AG20443 (cell line): ENCODE data around the gene MORN4.

Source experiments
- DNase-seq: peaks from one replicate; pipeline ENCODE4 v3.0.0; 2012; ENCODE audit warnings: low spot score, mixed read lengths

The MORN4 gene

GRCh38 chr10:97573021-97573420 lies 60.3 kb downstream of the MORN4 start:
- no peak for DNase-seq

DNA sequence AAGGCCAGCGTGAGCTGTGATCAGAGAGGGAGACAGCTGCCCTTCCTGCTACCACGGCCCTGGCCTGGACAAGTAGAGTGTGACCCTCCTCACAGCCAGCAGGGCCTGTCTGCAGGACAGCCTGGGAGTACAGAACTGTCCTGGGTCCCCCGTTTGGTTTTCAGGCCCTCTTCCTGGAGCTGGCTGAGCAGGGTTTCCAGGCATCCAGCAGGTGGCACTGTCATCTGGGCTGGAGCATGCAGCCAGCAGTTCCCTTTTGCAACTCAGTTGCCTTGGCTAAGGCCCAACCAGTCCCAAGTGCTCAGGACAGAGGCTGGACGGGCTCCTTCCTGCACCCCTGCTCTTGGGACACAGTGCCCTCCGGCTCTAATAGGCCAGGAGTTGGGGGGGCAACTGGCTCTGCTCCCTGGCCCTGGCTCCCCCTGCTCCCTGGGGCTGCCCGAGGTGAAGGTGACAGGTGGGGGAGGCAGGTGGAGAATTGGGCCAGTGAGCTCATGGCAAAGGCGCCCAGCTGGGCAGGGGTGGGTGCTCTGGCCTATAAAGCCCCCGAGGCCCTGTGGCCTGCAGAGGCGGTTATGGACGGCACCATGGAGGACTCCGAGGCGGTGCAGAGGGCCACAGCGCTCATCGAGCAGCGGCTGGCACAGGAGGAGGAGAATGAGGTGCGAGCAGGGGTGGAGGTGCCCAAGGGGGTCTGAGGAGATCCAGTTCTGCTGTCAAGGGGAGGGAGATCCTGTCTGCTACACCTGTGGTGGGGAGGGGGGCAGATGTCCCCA lies 60.9 kb downstream of the MORN4 start, which contains the start of gene ANKRD2:
Gene ANKRD2 (plus strand): TSS at position 566 of the 776 bp plus-strand sequence. CDS start 10 bp downstream, at position 576.
- peak; percentile 87 for DNase-seq

DNA sequence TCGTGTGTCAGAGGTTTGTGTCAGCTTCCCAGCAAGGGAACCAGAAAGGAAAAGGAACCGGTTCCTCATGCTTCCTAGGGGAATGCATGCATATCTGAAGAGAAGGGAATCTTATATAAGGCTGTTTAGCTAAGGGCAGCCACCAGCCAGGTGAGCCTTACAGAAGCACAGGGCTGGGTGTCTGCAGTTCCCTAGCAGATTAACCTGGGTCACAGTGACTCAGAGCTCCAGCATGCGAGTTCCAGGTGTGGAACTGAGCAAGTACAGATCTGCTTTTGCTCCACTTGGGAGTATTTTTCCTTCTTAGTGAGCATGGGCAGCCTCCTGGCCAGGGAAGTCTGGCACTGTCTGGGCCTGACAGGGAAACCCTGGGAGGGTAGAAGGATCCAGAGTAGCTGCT lies 61.7 kb downstream of the MORN4 start:
- no peak for DNase-seq

DNA sequence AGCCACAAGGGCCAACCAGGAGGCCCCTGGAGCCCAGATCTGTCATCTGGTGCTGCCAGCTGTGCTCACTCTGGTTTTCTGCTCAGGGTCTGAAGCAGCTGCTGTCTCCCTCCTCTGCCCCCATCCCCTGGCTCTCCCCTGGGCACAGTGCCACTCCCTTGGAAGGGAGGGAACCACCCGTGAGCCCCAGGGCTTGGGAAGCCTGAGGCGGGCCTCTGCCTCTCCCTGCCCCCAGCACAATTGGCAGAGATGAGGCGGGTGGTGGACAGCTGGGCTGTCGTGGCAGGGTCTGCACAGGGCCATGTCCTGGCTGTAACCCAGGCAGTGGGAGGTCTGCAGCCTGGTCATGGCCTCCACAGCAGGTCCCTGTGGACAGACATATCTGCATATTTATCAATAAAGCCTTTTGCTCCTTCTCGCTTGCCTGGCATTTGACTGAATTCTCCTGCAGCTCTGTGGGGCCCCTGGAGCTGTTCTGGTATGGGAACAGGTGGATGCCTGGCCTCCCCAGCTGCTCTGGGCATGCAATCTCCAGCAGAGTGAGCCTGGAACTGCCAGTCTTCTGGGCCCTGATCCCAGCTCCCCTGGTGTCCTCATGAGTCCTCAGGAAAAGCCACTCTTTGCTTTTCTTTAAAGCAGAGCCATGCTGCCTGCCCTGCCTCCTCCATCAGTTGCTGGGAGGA lies 62.4 kb downstream of the MORN4 start:
- no peak for DNase-seq

GRCh38 chr10:97570146-97570788 lies 63.0 kb downstream of the MORN4 start:
- DNase-seq: no peak

DNA sequence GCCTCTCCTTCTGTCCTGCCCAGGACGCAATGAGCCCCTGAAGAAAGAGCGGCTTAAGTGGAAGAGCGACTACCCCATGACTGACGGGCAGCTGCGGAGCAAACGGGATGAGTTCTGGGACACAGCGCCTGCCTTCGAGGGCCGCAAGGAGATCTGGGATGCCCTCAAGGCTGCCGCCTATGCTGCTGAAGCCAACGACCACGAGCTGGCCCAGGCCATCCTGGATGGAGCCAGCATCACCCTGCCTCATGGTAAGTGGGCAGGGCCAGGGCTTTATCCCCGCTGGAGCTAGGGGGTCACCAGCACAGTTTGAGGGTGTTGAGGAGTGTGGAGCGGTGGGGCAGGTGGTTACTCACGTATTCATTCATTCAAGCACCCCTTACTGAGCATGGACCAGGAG lies 65.4 kb downstream of the MORN4 start:
- DNase-seq: no peak

- no peak for DNase-seq
Observed at GRCh38 chr10:97566336-97566996, 66.8 kb downstream of the MORN4 start.

- no peak for DNase-seq
Observed at GRCh38 chr10:97564776-97565175, 68.5 kb downstream of the MORN4 start.
